GM18507 (cell line): ENCODE data around the gene SCFD2.
A peak's percentile ranks its signal among the peaks of the same experiment; 100 is the strongest.
"Not testable (repeated sequence)": the region's sequence is repeated elsewhere in the genome, so short reads cannot be mapped to it uniquely, and the experiment has no call there.

Experiments used
- DNase-seq: peaks from one replicate; pipeline ENCODE4 v3.0.0; 2011; ENCODE audit warnings: low read depth; ENCODE audit not compliant: insufficient read length; ENCODE audit errors: extremely low spot score
- FAIRE-seq: peaks from 2 replicates; lab custom pipeline; 2011; peaks lifted over from hg19 to GRCh38; lab: Jason Lieb, UNC

SCFD2 gene

GRCh38 chr4:53196882-53197771 lies 168.7 kb downstream of the SCFD2 start:
- FAIRE-seq (peak; percentile 87), DNase-seq (peak; percentile 5)

GRCh38 chr4:53195815-53196661 lies 169.8 kb downstream of the SCFD2 start:
- FAIRE-seq, result no peak
- no peak for DNase-seq

- FAIRE-seq, result no peak
- no peak for DNase-seq
Measured at GRCh38 chr4:53194727-53195126, 171.1 kb downstream of the SCFD2 start.

- DNase-seq (no peak), FAIRE-seq (no peak)
Measured at GRCh38 chr4:53193111-53193510, 172.8 kb downstream of the SCFD2 start.

GRCh38 chr4:53192496-53192895 lies 173.4 kb downstream of the SCFD2 start:
- FAIRE-seq, result no peak

GRCh38 chr4:53191997-53192396 lies 173.9 kb downstream of the SCFD2 start:
- FAIRE-seq, result no peak
- DNase-seq, result no peak

More at GRCh38 chr4:53192496-53192895, 173.4 kb downstream of the SCFD2 start:
- no peak for DNase-seq

- DNase-seq (no peak), FAIRE-seq (no peak)
Measured at GRCh38 chr4:53189011-53189410, 176.8 kb downstream of the SCFD2 start.

GRCh38 chr4:53186714-53187358 lies 179.0 kb downstream of the SCFD2 start:
- no peak for FAIRE-seq
- DNase-seq, result no peak

GRCh38 chr4:53185869-53186585 lies 179.8 kb downstream of the SCFD2 start:
- no peak for FAIRE-seq
- DNase-seq, result no peak

GRCh38 chr4:53183754-53184153 lies 182.1 kb downstream of the SCFD2 start:
- DNase-seq (no peak), FAIRE-seq (no peak)

- not testable (repeated sequence) for DNase-seq, FAIRE-seq
Measured at GRCh38 chr4:53177751-53178150, 188.1 kb downstream of the SCFD2 start.

- FAIRE-seq, result no peak
- no peak for DNase-seq
Measured at GRCh38 chr4:53175640-53176039, 190.2 kb downstream of the SCFD2 start.

GRCh38 chr4:53174823-53175222 lies 191.0 kb downstream of the SCFD2 start:
- no peak for FAIRE-seq
- DNase-seq, result no peak

- FAIRE-seq (no peak), DNase-seq (no peak)
Measured at GRCh38 chr4:53173576-53173975, 192.3 kb downstream of the SCFD2 start.

GRCh38 chr4:53171797-53172196 lies 194.1 kb downstream of the SCFD2 start:
- FAIRE-seq (no peak), DNase-seq (no peak)

GRCh38 chr4:53169695-53170617 lies 195.9 kb downstream of the SCFD2 start:
- FAIRE-seq, result no peak

GRCh38 chr4:53168228-53168627 lies 197.6 kb downstream of the SCFD2 start:
- FAIRE-seq, result no peak
- DNase-seq, result no peak

More at GRCh38 chr4:53169695-53170617, 195.9 kb downstream of the SCFD2 start:
- DNase-seq, result no peak

- FAIRE-seq, result no peak
- DNase-seq, result no peak
Measured at GRCh38 chr4:53162969-53163368, 202.9 kb downstream of the SCFD2 start.
